GM13976 (cell line): ENCODE data around the gene SHISAL2A.

Source experiments
- DNase-seq: peaks from one replicate; pipeline ENCODE4 v3.0.0; 2012; ENCODE audit warnings: low spot score
- in situ Hi-C: fragments of 300-500 bp; cut with MboI; formaldehyde crosslinking; loops from one replicate; pipeline ENCODE4 v1.12.0; 2022; ENCODE audit warnings: low sequenced_read_pairs, mixed read lengths, inconsistent platforms; ENCODE audit not compliant: unreplicated experiment
- TF ChIP-seq, protein P1 (sequence below): IDR thresholded peaks from 2 replicates; pipeline ENCODE4 v1.5.1; 2012; ENCODE audit warnings: borderline replicate concordance, mild to moderate bottlenecking; ENCODE audit not compliant: insufficient read depth; ENCODE audit errors: extremely low read depth, missing control alignments, control extremely low read depth

Gene SHISAL2A

DNA sequence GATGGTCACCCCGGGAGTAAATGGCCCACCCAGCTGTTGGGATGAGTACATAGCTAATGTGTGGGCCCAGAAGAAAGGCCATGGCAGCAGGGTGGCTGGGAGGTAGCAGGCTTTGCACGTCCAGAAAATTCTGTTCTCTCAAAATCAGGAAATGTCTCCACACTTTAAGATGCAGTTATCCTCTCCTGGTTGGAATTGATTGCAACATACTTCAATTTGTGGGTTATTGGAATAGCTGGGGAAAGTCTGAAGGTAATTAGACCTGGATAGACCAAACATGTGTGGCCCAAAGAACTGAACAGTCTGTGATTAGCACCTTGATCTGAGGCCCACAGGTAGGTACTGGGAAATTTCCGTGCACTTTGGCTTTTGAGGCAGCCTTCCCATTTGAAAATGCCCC, 35.0 kb downstream of the SHISAL2A start:
- TF ChIP-seq, protein P1, sequence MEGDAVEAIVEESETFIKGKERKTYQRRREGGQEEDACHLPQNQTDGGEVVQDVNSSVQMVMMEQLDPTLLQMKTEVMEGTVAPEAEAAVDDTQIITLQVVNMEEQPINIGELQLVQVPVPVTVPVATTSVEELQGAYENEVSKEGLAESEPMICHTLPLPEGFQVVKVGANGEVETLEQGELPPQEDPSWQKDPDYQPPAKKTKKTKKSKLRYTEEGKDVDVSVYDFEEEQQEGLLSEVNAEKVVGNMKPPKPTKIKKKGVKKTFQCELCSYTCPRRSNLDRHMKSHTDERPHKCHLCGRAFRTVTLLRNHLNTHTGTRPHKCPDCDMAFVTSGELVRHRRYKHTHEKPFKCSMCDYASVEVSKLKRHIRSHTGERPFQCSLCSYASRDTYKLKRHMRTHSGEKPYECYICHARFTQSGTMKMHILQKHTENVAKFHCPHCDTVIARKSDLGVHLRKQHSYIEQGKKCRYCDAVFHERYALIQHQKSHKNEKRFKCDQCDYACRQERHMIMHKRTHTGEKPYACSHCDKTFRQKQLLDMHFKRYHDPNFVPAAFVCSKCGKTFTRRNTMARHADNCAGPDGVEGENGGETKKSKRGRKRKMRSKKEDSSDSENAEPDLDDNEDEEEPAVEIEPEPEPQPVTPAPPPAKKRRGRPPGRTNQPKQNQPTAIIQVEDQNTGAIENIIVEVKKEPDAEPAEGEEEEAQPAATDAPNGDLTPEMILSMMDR: no peak
- no peak for DNase-seq
- in situ Hi-C loops: no loop called here

DNA sequence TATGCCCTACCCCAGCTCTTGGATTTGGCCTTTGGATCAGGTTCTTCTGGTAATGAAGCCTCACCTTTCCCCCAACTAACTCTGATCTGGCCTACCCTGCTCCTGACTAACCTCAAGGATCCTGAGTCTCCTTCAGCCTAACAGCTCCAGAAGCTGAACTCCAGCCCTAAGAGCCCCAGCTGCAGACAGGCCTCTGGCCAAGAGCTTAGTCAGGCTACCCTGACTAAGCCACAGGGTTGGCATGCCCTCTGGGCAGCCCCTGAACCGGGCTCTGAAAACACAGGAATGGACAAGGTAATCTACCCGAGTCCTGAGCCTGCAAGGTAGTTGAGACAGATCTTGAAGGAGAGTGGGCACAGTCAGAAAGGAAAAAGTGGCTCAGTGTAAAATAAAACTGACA, 35.7 kb downstream of the SHISAL2A start:
- DNase-seq: no peak
- in situ Hi-C loops: no loop called here
- TF ChIP-seq, protein P1: no peak

DNA sequence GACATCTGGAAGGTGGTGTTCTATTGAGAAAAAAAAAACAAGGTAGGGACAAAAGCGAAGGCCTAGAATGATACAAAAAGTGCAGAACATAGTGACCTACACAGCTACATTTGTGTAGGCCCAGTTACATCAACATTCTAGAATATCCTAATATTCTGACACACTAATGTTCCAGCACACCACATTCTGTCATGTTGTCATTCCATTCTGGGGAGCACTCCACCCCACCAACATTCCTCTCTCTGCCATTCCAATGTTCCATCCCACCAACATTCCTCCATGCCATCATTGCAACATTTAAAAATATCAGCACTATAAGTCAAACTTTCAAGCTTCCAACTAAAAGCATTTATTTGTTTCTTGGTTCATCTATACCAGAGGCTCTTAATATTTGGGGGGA, 36.7 kb downstream of the SHISAL2A start:
- in situ Hi-C loops: no loop called here
- TF ChIP-seq, protein P1: no peak
- no peak for DNase-seq

DNA sequence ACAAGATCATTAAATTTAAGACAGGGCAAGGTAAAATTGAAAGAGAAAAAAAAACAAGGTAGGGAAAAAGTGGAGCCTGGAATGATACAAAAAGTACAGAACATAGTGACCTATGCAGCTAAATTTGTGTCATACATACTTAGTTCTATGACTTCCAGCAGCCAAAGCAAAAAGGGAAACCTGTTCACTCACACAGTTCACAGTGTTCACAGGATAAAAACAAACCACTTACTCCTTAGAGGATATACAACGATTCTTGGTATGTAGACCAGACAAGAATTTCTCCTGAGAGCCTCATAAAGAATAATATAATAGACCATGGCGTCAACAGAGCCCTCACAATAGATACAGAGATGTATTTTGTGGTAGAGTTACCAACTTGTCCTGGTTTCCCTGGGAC, 37.6 kb downstream of the SHISAL2A start:
- in situ Hi-C loops: no loop called here
- no peak for DNase-seq
- TF ChIP-seq, protein P1: no peak

DNA sequence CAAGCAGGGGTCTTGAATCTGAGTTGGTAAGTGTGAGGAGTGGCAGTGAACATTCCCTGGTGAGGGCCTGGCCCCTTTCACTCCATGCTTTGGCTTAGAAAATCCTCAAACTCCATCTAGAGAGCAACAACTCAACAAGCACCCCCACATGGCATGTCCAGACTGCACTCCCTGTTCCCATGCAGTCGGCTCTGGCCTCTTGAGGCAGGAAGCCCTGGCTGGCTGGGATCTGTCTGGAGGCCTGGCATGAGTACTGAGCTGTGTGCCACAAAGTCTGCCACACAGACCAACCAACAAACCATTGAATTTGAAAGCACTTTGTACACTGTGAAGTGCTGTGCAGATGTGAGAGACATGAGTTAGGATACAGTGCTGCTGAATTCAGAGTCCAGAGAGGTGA, 40.0 kb downstream of the SHISAL2A start:
- no peak for DNase-seq
- in situ Hi-C loops: no loop called here
- TF ChIP-seq, protein P1: no peak

DNA sequence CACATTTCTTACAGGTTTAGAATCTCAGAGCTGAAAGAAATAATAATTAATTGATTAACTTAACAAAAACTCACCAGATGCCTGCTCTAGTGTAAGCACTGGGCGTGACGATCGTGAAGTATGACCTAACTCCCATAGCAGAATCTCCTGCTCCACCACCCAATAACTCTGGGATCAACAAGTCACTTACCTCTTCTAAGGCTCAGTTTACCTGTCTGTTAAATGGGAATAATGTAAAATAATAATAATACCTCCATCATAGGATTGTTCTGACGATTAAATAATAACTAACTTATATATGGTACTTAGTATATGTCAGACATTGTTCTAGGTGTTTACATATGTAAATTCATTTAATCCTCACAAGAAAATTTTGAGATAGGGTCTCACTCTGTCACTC, 40.5 kb downstream of the SHISAL2A start:
- in situ Hi-C loops: no loop called here
- DNase-seq: no peak
- TF ChIP-seq, protein P1: no peak
